Measurements from ENCODE around the gene TMOD1.
"Not testable (repeated sequence)": the region's sequence is repeated elsewhere in the genome, so short reads cannot be mapped to it uniquely, and the experiment has no call there.

Gene TMOD1

DNA sequence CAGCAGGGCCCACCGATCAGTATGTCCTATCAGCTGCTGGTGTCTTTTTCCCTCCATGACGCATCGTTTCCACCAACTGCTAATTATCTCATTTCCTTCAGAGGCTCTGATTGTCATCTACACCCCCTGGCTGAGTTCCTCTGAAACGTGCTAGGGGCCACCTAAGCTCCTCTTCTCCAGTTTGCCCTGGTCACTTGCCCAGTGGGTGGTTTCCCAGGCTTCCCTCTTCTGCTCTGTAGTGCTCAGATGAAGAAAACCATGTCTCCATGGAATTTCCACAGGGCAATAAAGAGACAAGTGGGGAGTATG lies 66.4 kb downstream of the TMOD1 start:
- no peak for DNase-seq (ENCODE audit: low read depth)

DNA sequence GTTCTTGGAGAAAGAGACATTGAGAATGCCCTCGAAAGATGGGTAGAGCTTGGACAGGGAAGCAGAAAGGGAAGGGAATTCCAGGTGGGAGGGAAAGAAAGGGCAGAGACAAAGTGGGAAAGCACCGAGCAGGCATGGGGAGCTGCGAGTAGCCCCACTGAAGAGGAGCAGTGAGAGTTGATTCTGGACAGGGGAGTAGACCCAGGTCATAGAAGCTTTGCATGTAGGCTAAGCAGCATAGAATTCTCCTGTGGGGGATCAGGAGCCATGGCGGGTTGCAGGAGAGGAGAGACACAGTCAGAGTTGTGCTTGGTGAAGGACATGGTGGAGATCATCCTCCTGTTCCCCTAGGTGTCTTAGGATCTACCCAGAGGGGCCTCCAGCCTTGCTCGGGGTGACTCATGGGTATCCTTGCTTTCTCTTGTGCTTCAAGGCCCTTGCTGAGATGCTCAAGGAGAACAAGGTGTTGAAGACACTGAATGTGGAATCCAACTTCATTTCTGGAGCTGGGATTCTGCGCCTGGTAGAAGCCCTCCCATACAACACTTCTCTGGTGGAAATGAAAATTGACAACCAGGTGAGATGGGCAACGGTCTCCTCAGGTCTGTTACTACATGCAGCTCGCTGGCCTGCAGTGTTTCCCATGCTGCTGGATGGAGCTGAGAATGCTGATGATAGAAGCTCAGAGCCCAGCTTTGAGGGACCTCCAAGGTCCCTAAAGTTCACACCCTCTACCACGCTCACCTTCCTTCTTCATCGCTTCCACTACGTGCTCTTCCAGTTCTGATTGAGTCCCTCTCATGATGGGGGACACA lies 67.2 kb downstream of the TMOD1 start:
- DNase-seq (ENCODE audit: low read depth) = no peak

DNA sequence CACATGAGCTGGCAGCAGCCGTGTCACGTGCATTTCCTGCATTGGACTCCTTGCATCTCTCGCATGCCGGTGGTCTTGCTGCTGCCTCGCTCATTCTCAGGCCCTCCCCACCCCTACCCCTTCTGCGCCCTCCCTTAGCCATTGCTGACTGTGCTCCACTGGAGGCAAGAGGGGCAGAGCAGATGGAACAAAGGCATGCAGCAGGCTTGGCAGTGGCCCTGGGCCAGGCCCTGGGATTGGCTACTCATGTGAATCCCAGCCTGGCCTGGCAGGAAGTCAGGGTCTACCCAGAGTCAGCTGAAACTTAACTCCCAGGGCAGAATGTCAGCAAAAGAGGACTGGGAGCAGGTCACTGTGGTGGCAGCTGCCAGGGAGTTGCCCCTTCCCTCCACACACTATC lies 69.4 kb downstream of the TMOD1 start:
- no peak for DNase-seq (ENCODE audit: low read depth)

DNA sequence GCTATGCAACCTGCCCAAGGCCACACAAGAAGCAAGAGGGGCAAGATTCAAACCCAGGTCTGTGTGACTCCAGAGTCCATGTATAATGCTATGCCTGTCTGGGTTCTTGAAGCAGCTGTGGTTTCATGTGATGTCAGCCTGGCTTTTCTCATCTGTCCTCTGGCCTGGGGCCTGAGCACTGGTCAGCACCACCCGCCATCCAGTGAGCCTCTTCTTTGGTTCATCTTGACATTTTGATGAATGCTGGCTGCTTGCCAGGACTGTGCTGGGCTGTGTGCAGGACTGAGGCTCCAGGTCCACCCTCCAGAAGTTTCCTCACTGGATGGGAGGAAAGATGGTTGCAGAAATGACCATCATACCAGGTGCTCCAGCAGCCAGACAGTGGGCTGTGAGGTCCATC lies 70.2 kb downstream of the TMOD1 start:
- DNase-seq (ENCODE audit: low read depth) = no peak

DNA sequence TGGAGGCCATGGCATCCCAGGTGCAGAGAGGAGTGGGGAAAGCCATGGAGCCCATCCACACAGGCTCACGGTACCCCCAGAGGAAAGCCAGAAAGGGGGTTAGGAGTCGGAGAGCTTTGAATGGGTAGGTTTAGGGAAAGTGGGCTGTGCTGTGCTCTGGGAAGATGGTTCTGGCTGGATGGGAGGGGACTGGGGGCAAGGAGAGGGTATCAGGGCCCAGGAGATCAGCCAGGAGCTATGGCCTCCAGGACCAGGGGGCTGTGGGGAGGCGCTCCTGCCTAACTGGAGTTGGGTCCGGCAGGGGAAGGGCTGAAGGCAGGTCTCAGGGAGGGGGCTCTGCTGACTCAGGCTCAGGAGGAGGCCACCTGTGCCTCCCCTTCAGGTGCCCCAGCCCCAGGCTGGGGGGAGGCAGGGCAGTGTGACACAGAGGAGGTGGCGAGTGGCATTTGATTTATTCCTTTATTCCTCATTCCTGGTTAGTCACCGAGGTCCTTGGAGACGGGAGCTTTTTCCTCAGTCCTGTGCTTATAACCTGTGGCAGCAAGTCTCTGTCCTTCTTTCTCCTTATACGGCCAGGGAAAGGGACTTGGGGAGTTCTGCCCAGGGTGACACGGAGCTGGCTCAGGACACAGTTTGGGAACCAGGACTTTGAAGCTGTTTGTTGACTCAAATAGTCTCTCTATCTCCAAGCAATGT lies 70.9 kb downstream of the TMOD1 start:
- DNase-seq (ENCODE audit: low read depth) = no peak

DNA sequence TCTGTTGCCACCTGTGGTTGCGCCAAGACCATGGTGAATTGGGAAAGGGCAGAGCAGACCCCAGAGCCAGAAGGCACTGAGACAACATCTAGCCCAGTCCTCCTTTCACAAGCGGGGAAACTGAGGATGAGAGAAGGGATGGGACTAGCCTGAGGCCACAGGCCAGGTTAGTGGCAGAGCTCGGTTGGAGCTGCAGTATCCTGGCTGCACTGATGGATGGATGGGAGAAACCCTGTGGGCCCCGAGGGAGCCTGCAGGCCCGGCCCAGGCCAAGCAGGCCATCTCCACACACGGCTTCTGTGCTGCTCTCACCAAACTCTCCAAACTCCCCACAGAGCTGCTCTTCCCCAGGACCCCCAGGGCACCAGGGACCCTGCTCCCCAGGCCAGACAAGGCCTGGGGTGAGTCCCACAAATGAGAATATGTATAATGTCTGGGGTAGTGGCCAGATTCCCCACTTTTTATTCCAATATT lies 71.5 kb downstream of the TMOD1 start:
- DNase-seq (ENCODE audit: low read depth) = no peak

DNA sequence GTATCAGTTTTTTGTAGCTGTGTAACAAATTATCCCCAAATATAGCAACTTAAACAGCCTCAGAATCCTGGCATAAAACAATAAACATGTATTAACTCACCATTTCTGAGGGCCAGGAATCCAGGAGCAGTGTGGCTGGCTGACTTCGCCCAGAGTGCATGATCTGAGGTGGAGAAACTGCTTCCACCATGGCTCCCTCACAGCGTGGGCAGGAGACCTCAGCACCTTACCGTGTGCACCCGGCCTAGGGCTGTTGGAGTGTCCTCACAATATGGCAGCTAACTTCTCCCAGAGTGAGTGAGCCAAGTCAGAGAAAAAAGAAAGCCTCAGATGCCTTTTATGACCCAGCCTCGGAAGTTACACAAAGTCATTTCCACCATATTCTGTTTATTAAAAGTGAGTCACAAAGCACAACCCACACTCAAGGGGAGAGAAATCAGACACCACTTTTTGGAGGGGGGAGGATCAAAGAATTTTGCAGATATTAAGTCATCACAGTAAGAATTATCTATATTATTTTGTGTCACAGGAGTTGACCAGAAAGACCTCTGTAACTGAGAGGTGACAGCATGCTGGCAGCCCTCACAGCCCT lies 72.1 kb downstream of the TMOD1 start:
- no peak for DNase-seq (ENCODE audit: low read depth)

DNA sequence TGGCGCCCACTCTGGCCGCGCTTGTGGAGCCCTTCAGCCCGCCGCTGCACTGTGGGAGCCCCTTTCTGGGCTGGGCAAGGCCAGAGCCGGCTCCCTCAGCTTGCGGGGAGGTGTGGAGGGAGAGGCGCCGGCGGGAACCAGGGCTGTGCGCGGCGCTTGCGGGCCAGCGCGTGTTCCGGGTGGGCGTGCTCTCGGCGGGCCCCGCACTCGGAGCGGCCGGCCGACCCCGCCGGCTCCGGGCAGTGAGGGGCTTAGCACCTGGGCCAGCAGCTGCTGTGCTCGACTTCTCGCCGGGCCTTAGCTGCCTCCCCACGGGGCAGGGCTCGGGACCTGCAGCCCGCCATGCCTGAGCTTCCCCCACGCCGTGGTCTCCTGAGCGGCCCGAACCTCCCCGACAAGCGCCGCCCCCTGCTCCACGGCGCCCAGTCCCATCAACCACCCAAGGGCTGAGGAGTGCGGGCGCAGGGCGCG lies 72.7 kb downstream of the TMOD1 start:
- DNase-seq (ENCODE audit: low read depth) = not testable (repeated sequence)

DNA sequence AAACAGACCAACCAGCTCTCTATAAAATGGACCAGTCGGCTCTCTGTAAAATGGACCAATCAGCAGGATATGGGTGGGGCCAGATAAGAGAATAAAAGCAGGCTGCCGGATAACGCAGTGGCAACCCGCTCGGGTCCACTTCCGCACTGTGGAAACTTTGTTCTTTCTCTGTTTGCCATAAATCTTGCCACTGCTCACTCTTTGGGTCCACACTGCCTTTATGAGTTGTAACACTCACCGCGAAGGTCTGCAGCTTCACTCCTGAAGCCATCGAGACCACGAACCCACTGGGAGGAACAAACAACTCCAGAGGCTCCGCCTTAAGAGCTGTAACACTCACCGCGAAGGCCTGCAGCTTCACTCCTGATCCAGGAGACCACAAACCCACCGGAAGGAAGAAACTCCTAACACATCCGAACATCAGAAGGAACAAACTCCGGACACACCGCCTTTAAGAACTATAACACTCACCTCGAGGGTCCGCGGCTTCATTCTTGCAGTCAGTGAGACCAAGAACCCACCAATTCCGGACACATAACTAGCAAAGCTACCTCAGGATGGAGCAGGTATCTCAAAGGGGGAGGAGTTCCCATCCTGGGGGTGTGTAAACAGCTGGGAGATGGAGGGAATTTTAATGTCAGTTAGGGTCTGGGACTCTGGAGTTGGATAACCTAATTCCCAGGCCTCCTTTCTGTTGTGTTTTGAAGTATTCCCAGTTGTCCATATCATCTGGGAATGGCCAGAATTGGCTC lies 73.6 kb downstream of the TMOD1 start:
- DNase-seq (ENCODE audit: low read depth) = not testable (repeated sequence)

DNA sequence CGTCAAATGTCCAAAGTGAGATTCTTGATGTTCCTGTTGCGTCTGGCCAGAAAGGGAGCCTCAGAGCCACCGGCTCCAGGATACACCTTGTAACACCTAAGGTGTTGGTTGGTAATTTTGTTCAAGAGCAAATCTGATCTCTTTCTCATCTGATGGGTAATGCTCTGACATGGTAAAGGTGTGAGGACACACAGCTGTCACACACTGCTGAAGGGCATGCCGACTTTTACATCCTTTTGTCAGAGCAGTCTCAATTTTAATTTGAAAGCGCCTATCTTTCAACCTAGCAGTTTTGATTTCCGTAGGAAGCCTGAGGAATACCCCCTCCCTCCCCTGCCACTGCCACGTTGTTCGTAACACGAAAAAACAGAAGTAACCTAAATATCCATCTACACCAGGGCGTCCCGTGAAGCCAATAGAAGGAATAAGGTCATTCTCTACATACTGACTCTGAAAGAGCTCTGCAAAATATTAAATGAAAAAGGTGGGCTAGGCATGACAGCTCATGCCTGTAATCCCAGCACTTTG lies 74.3 kb downstream of the TMOD1 start:
- DNase-seq (ENCODE audit: low read depth) = no peak

DNA sequence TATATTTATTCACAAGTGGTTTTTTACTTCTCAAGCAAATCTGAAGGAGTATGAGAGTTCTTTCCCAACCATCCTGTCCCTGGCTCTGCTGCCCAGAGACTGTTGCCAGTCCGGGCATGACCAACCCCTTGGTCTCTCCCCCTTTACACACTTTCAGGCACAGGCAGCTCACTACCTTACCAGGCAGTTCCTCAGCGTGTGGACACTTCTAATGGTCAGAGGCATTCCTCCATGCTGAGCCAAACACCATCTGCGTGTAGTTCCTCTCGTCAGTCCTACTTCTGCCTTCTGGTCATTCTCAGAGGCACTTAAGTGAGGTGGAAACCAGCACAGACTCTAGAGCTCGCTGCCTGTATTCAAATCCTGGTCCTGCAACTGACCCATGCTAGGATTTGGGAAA lies 75.6 kb downstream of the TMOD1 start:
- DNase-seq (ENCODE audit: low read depth) = no peak

DNA sequence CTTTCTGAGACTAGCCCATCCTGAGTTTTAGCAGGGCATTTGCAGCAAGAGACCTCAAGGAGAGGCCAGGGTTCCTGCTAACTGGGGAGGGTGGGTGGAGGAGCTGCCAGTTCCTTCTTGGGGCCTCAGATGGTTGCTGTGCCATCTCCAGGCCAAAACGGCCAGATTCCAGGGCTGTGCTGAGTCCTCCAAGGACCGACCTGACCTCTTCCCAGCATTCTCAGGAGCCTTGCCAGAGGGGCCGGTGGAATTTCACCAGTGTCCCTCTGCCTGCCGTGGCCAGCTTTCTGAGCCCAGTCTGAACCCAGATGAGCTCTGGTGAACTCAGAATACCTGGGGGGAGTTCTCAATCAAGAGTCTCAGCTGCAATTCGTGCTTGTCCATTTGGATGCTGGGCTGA lies 77.4 kb downstream of the TMOD1 start:
- DNase-seq (ENCODE audit: low read depth) = no peak

DNA sequence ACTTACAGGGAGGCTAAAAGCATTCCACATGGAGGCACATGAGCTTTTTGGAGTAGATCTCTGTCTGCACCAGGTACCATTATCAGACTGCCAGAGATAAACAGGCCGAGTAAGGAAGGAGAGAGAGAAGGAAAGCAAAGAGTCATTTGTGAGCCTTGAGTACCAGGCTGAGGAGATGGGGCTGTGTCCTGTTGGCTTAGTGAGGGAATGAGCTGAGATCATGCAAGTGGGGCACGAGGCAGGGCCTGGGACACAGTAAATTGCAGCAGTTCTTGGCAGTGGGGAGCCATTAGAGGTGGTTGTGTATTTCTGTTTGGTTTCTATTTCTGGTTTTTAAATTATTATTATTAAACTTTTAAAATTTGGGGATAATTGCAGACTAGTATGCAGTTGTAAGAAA lies 78.4 kb downstream of the TMOD1 start:
- DNase-seq (ENCODE audit: low read depth) = no peak

DNA sequence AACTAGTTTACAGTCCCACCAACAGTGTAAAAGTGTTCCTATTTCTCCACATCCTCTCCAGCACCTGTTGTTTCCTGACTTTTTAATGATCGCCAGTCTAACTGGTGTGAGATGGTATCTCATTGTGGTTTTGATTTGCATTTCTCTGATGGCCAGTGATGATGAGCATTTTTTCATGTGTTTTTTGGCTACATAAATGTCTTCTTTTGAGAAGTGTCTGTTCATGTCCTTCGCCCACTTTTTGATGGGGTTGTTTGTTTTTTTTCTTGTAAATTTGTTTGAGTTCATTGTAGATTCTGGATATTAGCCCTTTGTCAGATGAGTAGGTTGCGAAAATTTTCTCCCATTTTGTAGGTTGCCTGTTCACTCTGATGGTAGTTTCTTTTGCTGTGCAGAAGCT lies 80.1 kb downstream of the TMOD1 start:
- not testable (repeated sequence) for DNase-seq (ENCODE audit: low read depth)

DNA sequence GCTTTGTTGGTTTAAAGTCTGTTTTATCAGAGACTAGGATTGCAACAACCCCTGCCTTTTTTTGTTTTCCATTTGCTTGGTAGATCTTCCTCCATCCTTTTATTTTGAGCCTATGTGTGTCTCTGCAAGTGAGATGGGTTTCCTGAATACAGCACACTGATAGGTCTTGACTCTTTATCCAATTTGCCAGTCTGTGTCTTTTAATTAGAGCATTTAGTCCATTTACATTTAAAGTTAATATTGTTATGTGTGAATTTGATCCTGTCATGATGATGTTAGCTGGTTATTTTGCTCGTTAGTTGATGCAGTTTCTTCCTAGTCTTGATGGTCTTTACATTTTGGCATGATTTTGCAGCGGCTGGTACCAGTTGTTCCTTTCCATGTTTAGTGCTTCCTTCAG lies 83.3 kb downstream of the TMOD1 start:
- not testable (repeated sequence) for DNase-seq (ENCODE audit: low read depth)

DNA sequence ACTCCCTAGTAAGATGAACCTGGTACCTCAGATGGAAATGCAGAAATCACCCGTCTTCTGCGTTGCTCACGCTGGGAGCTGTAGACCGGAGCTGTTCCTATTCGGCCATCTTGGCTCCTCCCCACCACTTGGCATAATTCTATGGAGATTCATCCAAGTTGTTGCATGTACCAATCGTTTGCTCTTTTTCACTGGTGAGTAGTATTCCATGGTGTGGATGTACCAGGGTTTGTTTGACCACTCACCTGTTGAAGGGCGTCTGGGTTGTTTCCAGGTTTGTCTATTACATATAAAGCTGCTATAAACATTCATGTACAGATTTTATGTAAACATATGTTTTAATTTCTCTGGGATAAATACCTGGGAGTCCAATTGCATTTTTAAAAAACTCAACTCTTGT lies 85.4 kb downstream of the TMOD1 start:
- not testable (repeated sequence) for DNase-seq (ENCODE audit: low read depth)

DNA sequence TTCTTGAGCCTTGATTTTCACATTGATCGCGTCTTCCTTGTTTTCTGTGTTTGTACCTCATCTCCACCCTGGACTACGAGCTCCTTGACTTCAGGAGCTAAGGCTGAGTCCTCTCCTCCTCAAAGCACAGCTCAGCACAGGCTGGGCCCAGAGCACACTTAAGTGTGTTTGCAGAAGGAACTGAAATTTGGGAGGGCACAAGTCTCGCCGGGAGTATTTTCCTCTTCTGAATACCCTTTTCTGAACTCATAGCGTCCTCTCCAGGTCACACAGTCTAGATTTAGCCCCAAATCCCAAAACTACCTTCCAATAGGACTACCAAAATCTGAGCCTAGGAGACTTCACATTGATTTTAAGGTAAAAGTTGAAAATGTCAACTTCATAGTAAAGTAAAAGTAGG lies 90.1 kb downstream of the TMOD1 start:
- no peak for DNase-seq (ENCODE audit: low read depth)

DNA sequence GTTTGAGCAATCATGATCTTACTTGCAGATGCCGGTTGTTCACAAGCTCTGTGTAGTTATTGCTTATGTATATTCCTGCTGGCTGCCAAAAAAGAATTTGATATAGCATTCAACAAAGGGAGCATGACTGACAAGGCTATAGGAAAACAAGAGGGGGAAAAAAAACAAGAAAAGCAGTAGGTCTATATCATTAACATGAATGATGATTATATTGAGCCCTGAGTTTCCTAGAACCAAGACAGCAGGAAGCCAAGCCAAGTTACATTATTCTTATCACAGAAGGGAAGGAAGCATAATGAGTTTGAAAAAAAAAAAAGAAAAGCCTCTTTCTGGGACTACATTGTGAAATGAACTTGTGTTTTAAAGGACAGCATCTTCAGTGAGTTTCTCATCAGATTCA lies 90.7 kb downstream of the TMOD1 start:
- no peak for DNase-seq (ENCODE audit: low read depth)

DNA sequence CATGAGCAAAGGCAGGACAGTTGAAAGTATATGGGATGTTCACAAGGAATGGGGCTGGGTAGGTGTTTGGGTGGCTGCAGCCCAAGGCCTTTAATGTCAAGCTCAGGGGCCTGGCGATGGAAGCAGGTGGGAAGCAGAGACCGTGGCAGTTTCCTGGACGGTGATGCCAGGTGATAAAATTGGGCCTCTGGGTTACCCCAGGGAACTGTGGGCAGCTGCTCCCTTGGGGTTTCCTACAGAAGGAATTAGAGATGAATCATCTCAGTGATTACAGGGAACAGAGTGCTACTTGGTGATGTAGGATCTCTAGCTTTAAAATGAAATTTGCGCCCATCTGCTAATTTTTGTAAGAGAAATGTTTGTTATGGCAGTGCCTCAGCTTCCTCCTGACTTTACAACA lies 92.5 kb downstream of the TMOD1 start:
- no peak for DNase-seq (ENCODE audit: low read depth)

DNA sequence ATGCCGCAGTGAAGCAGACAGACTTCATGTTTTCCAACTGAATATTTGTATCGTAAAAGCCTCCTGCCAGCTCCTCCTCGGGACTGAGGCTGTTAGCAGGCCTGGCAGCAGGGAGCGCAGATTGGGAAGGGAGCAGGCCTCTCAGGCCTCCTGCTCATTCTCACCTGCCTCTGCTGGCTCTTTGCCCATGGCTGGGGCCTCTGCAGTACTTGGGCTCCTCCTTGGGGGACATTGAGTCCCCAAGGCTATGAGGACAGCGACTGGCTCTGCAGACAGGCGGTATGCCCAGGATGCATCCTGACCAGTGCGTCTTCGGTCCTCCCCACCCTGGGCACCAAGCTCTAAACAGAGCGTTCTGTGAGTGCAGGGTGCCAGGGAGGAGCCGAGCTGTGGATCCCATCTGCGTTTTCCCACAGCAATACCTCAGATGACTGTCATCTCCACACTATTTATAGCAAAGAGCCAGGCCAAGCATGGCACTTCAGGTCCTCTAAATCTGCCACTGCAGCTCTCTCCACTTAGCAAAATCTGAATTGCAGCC lies 93.0 kb downstream of the TMOD1 start:
- DNase-seq (ENCODE audit: low read depth) = no peak

DNA sequence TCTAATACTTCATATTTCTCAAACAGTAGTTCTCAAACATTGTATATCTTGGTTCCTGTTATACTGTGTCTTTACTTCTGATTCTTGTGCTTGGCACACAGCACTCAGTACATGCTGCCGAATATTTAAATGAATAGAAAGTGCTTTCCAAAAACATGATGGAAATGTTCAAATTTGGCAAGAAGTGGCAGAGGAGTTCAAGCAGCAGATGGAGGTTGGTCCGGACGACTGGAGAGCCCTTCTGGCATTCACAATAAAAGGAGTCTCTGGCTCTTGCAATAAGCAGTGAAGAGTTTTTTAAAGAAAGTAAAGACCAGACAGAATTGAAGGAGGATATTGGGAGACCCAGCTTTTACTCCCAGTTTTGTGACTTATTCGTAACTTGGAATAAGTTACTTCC lies 95.4 kb downstream of the TMOD1 start:
- no peak for DNase-seq (ENCODE audit: low read depth)

Measured in stimulated activated CD8-positive, alpha-beta memory T cell treated with anti-CD3 and anti-CD28 coated beads, Interleukin-15, amount 100 ng/mL, for 1 hour (primary cell).